HG03342 (cell line): ENCODE data around the gene POLR3A.

Source experiments
- ATAC-seq: cut with Tn5 transposase; IDR thresholded peaks from one replicate; pipeline ENCODE4 v1.9.1; 2021; ENCODE audit warnings: mild to moderate bottlenecking, moderate library complexity; ENCODE audit not compliant: unreplicated experiment

Gene POLR3A

GRCh38 chr10:77959887-77960455 lies 69.3 kb downstream of the POLR3A start:
- no peak for ATAC-seq

- ATAC-seq: no peak
Measured at GRCh38 chr10:77959384-77959783, 69.9 kb downstream of the POLR3A start.

GRCh38 chr10:77955136-77955535 lies 74.2 kb downstream of the POLR3A start:
- no peak for ATAC-seq

DNA sequence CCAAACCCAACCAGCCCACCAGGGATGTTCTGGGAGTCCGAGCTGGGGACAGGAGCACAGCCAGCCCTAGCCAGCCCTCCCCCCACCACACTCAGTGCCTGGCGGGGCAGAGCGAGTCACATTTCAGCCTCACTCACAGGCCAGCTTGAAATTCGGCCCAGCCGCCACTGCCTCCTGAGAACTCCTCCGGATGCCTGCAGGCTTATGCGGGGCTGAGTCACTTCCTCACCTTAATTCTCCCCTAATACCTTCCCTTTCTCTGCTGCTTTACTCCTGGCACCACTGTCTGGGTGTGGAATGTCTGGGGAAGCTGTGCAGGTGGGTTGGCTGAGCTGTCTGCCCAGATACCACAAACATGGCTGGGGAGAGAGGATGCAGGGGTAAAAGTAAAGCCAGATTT lies 80.1 kb downstream of the POLR3A start:
- no peak for ATAC-seq

- no peak for ATAC-seq
Measured at GRCh38 chr10:77946084-77946483, 83.2 kb downstream of the POLR3A start.

DNA sequence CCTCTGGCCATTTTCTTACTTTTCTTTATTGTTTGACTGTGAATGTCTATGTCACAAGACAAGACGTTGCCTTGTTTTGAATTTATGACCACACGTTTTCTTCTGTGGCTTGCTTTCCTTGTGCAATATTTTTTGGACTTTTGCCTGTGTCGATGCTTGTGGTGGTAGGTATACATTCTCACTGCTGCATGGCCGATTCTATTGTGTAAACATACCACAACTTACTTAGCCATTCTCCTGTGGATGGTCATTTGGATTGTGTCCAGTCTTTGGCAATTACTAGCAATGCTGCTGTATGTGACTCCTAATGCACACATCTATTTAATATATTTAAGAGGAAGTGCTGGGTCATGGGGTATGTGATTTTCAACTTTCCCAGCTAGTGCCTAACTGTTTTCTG lies 84.8 kb downstream of the POLR3A start:
- ATAC-seq: no peak

DNA sequence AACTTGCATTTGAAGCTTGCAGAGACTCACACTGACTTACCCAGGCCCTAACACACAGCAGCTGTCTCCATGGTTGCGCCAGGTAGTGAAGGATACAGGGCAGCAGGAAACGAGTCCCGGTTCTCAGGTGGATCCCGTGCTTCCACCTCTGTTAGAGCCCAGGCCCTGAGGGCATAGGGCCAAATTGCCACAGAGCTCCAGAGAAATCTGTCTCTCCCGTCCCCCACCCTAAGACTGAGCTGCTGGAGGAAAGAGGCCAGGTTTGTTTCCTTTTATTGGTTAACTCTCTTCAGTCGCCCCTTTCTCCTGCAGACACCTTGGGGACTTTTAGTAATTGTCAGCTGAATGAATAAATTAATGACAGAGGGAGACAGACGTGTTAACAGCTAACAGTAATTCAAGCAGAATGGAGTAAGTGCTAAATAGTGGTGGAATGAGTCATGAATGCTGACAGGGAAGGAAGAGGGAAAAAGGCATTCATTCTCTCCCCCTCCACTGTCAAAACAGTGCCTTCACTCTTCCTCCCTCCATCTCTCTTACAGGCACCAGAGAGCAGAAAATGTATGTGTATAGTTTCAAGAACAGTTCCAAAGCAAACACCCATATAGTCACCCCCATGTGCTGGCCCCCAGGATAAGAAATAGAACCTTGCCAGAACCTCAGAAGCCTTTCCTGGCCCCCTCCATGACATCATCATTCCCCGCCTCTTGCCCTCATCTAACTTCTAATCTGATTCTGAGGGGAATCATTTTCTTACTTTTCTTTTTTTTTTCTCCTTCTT lies 86.0 kb downstream of the POLR3A start:
- no peak for ATAC-seq

GRCh38 chr10:77941790-77942189 lies 87.5 kb downstream of the POLR3A start:
- ATAC-seq: no peak

- no peak for ATAC-seq
Measured at GRCh38 chr10:77940627-77941026, 88.7 kb downstream of the POLR3A start.

- no peak for ATAC-seq
Measured at GRCh38 chr10:77940225-77940624, 89.1 kb downstream of the POLR3A start.

GRCh38 chr10:77939561-77940001 lies 89.7 kb downstream of the POLR3A start:
- ATAC-seq: no peak

- no peak for ATAC-seq
Measured at GRCh38 chr10:77936697-77937567, 92.4 kb downstream of the POLR3A start.

GRCh38 chr10:77932016-77932715 lies 97.1 kb downstream of the POLR3A start:
- no peak for ATAC-seq

DNA sequence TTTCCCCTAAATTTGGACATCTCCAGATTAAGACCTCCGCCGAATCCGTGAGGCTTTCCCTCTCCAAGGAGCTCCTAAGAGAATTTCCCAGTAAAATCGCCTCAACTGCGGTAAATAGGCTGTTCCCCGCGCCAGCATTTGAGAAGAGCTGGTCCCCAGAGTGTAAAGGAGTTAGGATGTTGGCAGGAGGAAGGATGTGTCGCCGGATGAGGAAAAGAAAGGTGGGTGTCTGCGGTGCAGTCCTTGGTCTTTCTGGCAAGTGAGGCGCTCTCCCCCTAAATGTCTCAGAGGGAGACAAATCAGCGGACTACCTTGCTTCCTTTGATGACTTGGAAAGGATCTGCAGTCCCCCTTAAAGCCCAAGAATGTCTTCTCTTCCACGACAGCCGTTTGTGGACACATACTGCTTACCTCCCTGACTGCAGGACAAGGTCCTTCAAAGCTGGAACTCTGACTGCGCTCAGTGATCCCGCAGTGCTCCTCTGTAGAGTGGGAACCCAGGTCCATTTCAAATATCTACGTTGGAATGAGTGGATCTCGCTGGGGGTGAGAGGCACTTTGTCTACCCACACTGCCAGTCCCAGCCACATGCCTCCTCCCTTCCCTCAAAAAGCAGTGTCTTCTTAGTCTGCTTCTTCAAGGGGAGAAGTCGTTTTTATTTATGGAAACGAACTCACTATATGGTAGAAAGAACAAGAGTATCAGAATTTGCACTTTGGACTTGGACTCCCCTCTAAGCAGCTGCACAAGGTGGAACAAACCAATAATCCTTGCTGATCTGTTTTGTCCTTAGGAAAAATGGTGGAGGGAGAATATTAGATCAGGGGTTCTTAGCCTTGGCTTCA lies 101.7 kb downstream of the POLR3A start:
- no peak for ATAC-seq

DNA sequence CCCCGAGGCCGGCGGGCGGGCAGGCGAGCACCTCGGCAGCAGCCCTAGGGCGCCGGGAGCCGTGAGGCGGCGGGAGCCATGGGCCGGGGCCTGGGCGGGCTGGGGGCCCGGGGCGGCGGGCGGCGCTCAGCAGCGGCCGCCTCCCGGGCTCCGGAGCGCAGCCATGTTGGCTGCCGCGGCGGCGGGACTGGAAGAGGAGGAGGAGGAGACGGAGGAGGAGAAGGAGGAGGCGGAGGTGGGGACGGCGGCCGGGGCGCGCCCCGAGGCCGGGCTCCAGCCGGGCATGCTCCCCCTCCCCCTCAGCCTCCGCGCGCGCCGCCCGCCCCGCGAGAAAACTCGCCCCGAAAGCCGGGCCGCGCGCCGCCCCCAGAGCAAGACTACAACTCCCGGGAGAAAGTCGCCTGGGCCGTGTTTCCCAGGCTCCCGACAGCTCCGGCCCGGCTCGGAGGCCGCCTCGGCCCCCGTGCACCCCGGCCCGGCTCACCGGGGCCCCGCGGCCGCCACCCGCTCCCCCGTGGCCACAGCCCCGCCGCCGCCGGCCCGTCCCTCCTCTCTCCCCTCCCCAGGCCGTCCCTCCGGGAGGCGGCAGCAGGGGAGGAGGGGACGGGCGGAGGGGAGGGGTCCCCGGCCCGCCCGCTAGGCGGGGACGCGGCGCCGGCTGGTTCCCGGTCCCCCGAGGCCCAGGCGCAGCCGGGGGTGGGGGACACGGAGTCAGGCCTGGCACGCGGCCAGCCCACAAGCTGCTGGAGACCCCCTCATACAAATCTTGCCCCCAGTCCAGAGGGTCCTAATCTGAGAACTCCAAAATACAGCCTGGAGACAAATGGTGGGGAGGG lies 102.5 kb downstream of the POLR3A start, which contains the start of gene DLG5:
DLG5 (minus strand) TSS at position 190 of the 836 bp plus-strand sequence. CDS start 235 bp downstream, outside the sequence.
- peak; percentile 36 for ATAC-seq

GRCh38 chr10:77925795-77926565 lies 103.3 kb downstream of the POLR3A start:
- ATAC-seq: peak; percentile 51

DNA sequence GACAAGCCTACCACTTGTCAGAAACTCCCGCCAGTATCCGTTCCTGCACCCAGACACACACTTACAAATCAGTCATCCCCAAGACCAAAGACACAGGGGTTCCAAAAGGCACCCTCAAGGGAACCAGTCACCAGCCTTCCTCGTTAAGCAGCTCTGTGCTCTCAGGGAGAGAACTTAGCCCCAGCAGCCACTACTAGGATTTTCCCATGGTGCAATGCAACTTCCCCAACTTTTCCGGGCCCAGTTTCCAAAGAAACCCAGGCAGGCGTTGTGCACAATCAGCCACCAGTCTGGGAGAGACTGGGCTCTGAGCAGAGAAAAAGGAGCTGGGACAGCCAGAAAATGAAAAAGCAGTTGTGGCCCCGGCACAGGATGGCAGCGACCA lies 103.9 kb downstream of the POLR3A start:
- ATAC-seq: no peak

DNA sequence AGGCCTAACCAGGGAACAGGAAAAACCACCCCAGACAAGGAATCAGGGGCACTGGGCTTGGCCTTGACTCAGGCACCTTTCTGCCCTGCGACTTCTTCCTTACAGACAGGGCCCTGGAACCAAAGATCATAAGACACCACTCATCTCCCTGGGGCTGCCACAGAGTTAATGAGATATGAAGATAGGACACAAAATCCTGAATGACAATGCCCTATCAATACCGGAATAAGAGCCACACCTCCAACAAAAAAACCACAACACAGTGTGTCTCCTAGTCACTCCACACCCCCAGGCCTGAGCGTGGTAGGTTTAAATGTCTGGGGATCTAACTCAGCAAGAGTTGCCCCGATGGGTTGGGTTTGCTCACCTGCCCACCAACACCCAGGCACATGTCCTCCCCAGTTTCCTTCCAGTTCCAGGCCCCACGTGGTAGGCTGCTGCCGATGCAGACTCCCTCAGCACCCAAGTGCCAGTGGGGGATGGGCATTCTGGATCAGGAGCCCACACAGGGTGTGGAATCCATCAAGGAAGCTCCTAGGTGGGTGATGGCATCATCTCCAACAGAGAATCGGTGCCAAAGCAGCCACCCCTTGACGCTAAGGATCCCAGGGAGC lies 106.6 kb downstream of the POLR3A start:
- ATAC-seq: no peak
